Measurements from ENCODE around the gene SH2D3C.

- TF ChIP-seq ZFP3 (CRISPR knock-in tag; IDR thresholded peaks at IDR 0.05) (no peak), TSHZ2 (CRISPR knock-in tag; IDR thresholded peaks at IDR 0.05) (no peak), PATZ1 (CRISPR knock-in tag; IDR thresholded peaks at IDR 0.05; ENCODE audit: borderline replicate concordance) (no peak), RARB (CRISPR knock-in tag; IDR thresholded peaks at IDR 0.05) (no peak), ISL1 (CRISPR knock-in tag; IDR thresholded peaks at IDR 0.05) (no peak), CREB5 (CRISPR knock-in tag; IDR thresholded peaks at IDR 0.05; ENCODE audit: low read depth) (no peak), TCF4 (CRISPR knock-in tag; IDR thresholded peaks at IDR 0.05; ENCODE audit: borderline replicate concordance) (no peak), ZFP30 (CRISPR knock-in tag; IDR thresholded peaks at IDR 0.05) (no peak), ARNTL (CRISPR knock-in tag; IDR thresholded peaks at IDR 0.05; ENCODE audit: borderline replicate concordance, low read depth) (no peak)
Measured at GRCh38 chr9:127746959-127747569, 31.4 kb downstream of the SH2D3C start.
